PC-9 (cell line): ENCODE measurements around the gene MRAP2. TPM values are rescaled to one million over a fixed set of nuclear protein-coding genes. Genes with fewer than 3 reads are reported as not detected.

ENCODE experiments used
- BruUV-seq: library from RNA; stranded (reverse); fragments of 400-500 nt; replicated peaks from 2 replicates; lab custom pipeline; 2021; lab: Mats Ljungman, UMichigan
- CTCF ChIA-PET: fragments of 300-600 bp; sonication (Branson Sonifier 250); formaldehyde crosslinking; loops from one replicate; lab custom pipeline; 2022; ENCODE audit warnings: antibody characterized with exemption; lab: Charles Lee
- POLR2A ChIA-PET: fragments of 300-600 bp; sonication (Branson Sonifier 250); formaldehyde crosslinking; loops from one replicate; lab custom pipeline; 2022; ENCODE audit warnings: antibody characterized with exemption; ENCODE audit not compliant: unreplicated experiment; lab: Charles Lee
- DNase-seq, 2 experiments: peaks; one replicate each; pipeline versions ENCODE4 v3.0.0 to v3.0.0-alpha.2; 2015 to 2022; ENCODE audit warnings: mixed read lengths in 1 of 2
- H2AFZ ChIP-seq: fragments of 200-600 bp; sonication (generic); 2 replicates; pipeline ENCODE4 v1.8.1; 2017; ENCODE audit warnings: antibody characterized with exemption
- H3F3A ChIP-seq: fragments of 200-600 bp; sonication (generic); 2 replicates; pipeline ENCODE4 v1.8.1; 2017; ENCODE audit warnings: antibody characterized with exemption, mild to moderate bottlenecking, low read depth; ENCODE audit not compliant: insufficient read depth
- H3K27ac ChIP-seq: fragments of 200-600 bp; sonication (generic); 2 replicates; pipeline ENCODE4 v1.6.1; 2016; ENCODE audit warnings: mixed run types
- H3K27me3 ChIP-seq: fragments of 200-600 bp; sonication (generic); 2 replicates; pipeline ENCODE4 v1.6.1; 2016; ENCODE audit warnings: low read depth, mixed run types; ENCODE audit not compliant: insufficient read depth
- H3K36me3 ChIP-seq: fragments of 200-600 bp; sonication (generic); 2 replicates; pipeline ENCODE4 v1.6.1; 2016; ENCODE audit warnings: low read depth, mixed run types
- H3K4me1 ChIP-seq: fragments of 200-600 bp; sonication (generic); replicated peaks from 2 replicates; pipeline ENCODE4 v1.6.1; 2016; ENCODE audit warnings: mixed run types; ENCODE audit not compliant: insufficient read depth
- H3K4me2 ChIP-seq: fragments of 200-600 bp; sonication (generic); 2 replicates; pipeline ENCODE4 v1.6.1; 2017; ENCODE audit warnings: mixed run types
- H3K4me3 ChIP-seq: fragments of 200-600 bp; sonication (generic); 2 replicates; pipeline ENCODE4 v1.6.1; 2016; ENCODE audit warnings: mixed run types
- H3K79me2 ChIP-seq: fragments of 200-600 bp; sonication (generic); 2 replicates; pipeline ENCODE4 v1.6.1; 2017; ENCODE audit warnings: low read depth, mixed run types
- H3K9me2 ChIP-seq: fragments of 200-600 bp; sonication (generic); 2 replicates; pipeline ENCODE4 v1.8.1; 2017; ENCODE audit warnings: mild to moderate bottlenecking; ENCODE audit not compliant: insufficient read depth
- H3K9me3 ChIP-seq: fragments of 200-600 bp; sonication (generic); 2 replicates; pipeline ENCODE4 v1.8.1; 2016; ENCODE audit warnings: low read depth; ENCODE audit not compliant: insufficient read depth
- H4K20me1 ChIP-seq: fragments of 200-600 bp; sonication (generic); 2 replicates; pipeline ENCODE4 v1.8.1; 2017; ENCODE audit not compliant: insufficient read depth
- CTCF ChIP-seq: fragments of 200-600 bp; sonication (generic); conservative IDR thresholded peaks from 2 replicates; pipeline ENCODE4 v1.6.1; 2017; ENCODE audit warnings: mixed run types, antibody characterized with exemption, mild to moderate bottlenecking, moderate library complexity
- EZH2 ChIP-seq: fragments of 200-600 bp; sonication (generic); IDR thresholded peaks from 2 replicates; pipeline ENCODE4 v1.8.0; 2017; ENCODE audit warnings: antibody characterized with exemption, low read depth
- intact Hi-C: fragments of 100-400 bp; cut with micrococcal nuclease; formaldehyde crosslinking; loops from one replicate; pipeline ENCODE4 v1.10.0; 2022; ENCODE audit not compliant: unreplicated experiment
- total RNA-seq: library from RNA; stranded (reverse); gene quantifications from 2 replicates; pipeline ENCODE4 v1.2.3, GENCODE V29; 2021

Gene MRAP2
- total RNA-seq, 1 experiment from 2014 or later = not detected

GRCh38 chr6:84002226-84002625 is 31.3 kb upstream of the MRAP2 start:
- no peaks in the 10 kb centered on the region for H3K4me1 ChIP-seq
- POLR2A ChIA-PET = no interaction called here
- H3K9me3 ChIP-seq = no peaks in the 10 kb centered on the region
- H2AFZ ChIP-seq = no peak overlapping the region
- no peak overlapping the region for H3K4me3 ChIP-seq
- no peaks in the 10 kb centered on the region for H3K36me3 ChIP-seq
- no peak for DNase-seq
- no peaks in the 10 kb centered on the region for H3K9me2 ChIP-seq
- no TSS peak for BruUV-seq
- CTCF ChIA-PET = no interaction called here
- no peaks in the 10 kb centered on the region for H3F3A ChIP-seq
- no peak for TF ChIP-seq EZH2
- TF ChIP-seq CTCF = no peak
- intact Hi-C loops = no loop called here
- H3K4me2 ChIP-seq = no peak overlapping the region
- H3K79me2 ChIP-seq = no peaks in the 10 kb centered on the region
- H3K27ac ChIP-seq = no peak overlapping the region
- no peaks in the 10 kb centered on the region for H4K20me1 ChIP-seq
- H3K27me3 ChIP-seq = no peaks in the 10 kb centered on the region

- no peaks in the 10 kb centered on the region for H3K9me3 ChIP-seq
- no peaks in the 10 kb centered on the region for H3K36me3 ChIP-seq
- H3K4me1 ChIP-seq = no peaks in the 10 kb centered on the region
- H4K20me1 ChIP-seq = no peaks in the 10 kb centered on the region
- no peak overlapping the region for H3K27ac ChIP-seq
- ChIA-PET POLR2A (no interaction called here), CTCF (no interaction called here)
- intact Hi-C loops = no loop called here
- DNase-seq = no peak
- H3K4me3 ChIP-seq = no peak overlapping the region
- H3K27me3 ChIP-seq = no peaks in the 10 kb centered on the region
- TF ChIP-seq EZH2 = no peak
- no peak for TF ChIP-seq CTCF
- no peak overlapping the region for H2AFZ ChIP-seq
- H3K79me2 ChIP-seq = no peaks in the 10 kb centered on the region
- no peaks in the 10 kb centered on the region for H3K9me2 ChIP-seq
- no peak overlapping the region for H3K4me2 ChIP-seq
- BruUV-seq = no TSS peak
- H3F3A ChIP-seq = no peaks in the 10 kb centered on the region
Measured at GRCh38 chr6:84003131-84003530, 30.4 kb upstream of the MRAP2 start.

- no peak for DNase-seq
- no peaks in the 10 kb centered on the region for H4K20me1 ChIP-seq
- H3K79me2 ChIP-seq = no peaks in the 10 kb centered on the region
- no peaks in the 10 kb centered on the region for H3K27me3 ChIP-seq
- intact Hi-C loops = no loop called here
- H3K36me3 ChIP-seq = no peaks in the 10 kb centered on the region
- H3K4me1 ChIP-seq = no peaks in the 10 kb centered on the region
- no peak overlapping the region for H3K4me2 ChIP-seq
- no peaks in the 10 kb centered on the region for H3F3A ChIP-seq
- ChIA-PET POLR2A (no interaction called here), CTCF (no interaction called here)
- BruUV-seq = no TSS peak
- no peak overlapping the region for H3K4me3 ChIP-seq
- no peak overlapping the region for H2AFZ ChIP-seq
- H3K9me2 ChIP-seq = no peaks in the 10 kb centered on the region
- H3K9me3 ChIP-seq = no peaks in the 10 kb centered on the region
- TF ChIP-seq CTCF (no peak), EZH2 (no peak)
- no peak overlapping the region for H3K27ac ChIP-seq
Measured at GRCh38 chr6:84003654-84004053, 29.9 kb upstream of the MRAP2 start.
